HG02943 (cell line): ENCODE results near the gene DCDC1.
A peak's percentile ranks its signal among the peaks of the same experiment; 100 is the strongest.

Experiments used
- ATAC-seq: cut with Tn5 transposase; IDR thresholded peaks from one replicate; pipeline ENCODE4 v1.9.1; 2021; ENCODE audit warnings: mild to moderate bottlenecking, low read depth, moderate library complexity; ENCODE audit not compliant: unreplicated experiment

Gene DCDC1, protein sequence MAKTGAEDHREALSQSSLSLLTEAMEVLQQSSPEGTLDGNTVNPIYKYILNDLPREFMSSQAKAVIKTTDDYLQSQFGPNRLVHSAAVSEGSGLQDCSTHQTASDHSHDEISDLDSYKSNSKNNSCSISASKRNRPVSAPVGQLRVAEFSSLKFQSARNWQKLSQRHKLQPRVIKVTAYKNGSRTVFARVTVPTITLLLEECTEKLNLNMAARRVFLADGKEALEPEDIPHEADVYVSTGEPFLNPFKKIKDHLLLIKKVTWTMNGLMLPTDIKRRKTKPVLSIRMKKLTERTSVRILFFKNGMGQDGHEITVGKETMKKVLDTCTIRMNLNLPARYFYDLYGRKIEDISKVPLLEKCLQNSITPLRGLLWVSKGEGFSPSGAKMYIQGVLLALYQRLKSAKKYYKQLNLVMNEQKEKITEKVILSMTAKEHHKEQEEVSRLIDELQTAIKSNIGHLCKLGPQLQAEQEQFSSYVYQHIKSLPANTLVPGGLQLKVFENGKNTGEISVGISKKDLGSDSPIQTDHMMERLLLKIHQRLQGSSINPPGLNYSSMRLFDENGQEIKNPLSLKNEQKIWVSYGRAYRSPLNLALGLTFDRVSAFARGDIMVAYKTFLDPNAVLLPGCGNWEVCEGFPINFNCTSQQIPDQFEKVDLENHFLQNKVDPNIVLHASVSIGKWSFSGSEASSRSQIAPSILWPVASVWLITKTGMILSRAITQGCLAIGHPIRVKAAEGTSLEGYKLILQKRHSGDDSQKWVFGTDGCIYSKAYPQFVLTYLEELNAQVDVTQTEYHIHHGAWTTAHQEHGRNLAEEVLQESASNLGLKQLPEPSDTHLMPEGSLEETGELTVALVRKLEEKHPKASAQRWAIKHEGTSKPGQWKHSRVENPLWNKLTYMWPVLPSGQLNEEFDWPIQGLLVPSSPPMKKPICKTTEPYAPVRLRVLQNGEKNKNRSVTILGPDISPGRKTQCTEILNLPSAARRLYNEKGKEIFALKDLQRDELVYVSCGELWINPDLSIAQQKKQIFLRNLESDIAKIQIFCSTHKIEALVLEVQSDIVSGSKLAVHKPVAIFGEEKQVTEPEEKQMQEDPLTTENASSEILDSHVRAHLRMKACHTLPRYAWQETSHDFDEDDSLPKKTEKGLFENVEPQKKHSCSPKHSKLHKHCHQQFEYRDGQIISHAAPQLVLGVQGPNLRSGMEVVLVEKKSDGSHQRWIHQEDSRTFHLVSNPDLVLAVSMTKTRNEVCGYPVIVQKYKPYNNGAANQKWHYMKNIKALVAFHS (N-terminal part only)

DNA sequence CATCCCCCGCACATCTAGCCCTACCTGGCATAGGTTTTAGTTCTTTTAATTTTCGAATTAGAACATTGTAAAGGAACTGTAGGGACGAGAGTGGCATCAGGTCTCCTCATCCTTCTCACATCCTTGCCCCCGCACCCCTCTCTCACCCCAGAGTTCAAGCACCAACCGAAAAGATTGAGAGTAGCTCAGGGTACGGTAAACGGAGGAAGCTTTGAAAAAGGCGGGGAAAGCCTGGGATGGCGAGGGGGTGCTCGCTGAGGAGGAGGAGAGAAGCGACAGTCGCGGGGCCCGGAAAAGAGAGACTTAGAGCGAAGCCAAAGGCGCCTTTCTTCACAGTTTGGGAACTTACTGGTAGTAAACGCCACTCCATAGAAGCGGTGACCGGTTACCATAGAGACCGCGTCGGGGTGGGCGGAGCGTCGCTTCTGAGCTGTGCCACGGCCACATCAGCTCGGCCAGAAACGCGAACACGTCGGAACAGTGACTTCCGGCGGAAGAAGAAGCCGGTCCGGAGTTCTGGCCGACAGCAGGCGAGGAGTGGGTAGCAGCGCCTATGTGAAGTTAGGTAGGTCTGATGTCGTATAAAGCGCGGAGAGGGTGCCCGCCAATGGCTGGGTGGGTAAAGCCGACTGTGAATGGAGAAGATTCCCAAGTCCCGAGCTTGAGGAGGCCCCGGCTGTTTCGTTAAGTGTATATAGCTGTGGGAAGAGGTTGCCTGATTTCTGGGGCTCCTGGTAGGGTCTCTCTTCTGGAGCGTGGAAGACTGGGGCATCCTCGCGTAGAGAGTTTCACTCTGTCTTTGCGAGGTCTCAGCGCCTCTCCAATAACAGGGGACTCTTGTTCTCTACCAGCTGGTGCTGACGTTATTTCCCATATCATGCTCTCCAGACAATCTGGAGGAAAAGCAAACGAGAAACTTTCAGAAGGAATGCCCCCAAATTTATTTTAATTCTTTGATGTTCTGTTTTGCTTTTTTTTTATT lies at the start of gene DCDC1, which contains the start of gene DNAJC24:
Gene DCDC1, minus strand, starts transcription at position 392 of the 982 bp plus-strand sequence. CDS start 41,459 bp downstream, outside the sequence.
Gene DNAJC24, plus strand, starts transcription at position 513 of the 982 bp plus-strand sequence. CDS start 889 bp downstream, outside the sequence.
- peak; percentile 98 for ATAC-seq

GRCh38 chr11:31419138-31419537 lies 49.6 kb upstream of the DCDC1 start:
- no peak for ATAC-seq

DNA sequence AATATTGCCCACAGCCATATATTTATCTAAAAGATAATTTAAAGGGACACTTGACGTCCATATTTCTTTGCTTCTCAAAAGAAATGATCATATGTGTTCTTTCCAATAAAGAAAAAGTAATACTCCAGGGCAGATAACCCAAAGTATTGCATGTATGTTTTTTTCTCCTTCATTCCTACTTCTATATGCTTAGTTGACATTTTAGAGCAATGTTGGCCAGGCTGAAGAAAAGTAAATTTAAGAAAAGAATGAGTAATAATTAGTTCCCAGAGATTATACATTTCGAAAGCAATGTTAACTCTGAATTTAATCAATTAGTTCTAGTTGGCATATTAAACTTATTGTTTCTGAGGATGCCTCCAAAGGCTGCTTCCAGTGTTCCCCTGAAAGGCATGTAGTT lies 48.3 kb upstream of the DCDC1 start:
- no peak for ATAC-seq

DNA sequence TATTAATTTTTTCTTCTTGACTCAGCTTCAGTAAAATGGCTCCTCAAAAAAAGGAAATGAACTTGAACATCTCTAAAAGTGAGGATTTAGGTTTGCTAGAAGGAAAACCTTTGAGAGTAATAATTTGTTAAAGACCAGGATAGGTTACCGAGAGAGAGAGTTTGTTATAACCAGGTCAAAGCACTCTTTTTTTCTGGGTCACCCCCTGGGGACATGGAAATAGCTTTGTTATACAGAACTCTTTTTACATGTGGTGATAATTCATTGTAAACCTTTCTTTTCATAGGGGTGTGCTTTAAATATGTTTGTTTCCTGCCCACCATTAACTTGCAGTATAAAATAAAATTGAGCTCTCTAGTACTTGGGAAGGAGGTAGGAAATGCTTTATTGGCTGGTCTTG lies 47.8 kb upstream of the DCDC1 start:
- ATAC-seq, result no peak

- ATAC-seq, result no peak
Observed at GRCh38 chr11:31415435-31415834, 45.9 kb upstream of the DCDC1 start.

DNA sequence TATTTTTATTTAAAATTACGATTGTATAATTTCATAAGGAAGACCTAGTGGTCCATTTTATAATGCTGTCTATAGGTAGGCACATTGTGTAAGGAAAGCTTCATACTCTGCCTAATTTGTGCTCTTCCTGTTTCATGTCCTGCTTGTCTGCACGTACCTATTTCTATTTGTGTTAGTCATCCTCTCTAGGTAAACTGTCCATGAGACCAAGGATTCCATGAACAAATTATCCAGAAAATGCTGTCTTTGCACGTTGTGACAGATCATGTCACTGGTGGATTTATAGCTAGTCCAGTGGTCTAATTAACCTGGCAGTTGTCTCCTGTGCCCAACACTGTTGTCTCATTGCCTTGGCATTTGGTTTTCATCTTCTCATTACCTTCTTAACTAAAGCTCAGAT lies 44.8 kb upstream of the DCDC1 start:
- no peak for ATAC-seq

DNA sequence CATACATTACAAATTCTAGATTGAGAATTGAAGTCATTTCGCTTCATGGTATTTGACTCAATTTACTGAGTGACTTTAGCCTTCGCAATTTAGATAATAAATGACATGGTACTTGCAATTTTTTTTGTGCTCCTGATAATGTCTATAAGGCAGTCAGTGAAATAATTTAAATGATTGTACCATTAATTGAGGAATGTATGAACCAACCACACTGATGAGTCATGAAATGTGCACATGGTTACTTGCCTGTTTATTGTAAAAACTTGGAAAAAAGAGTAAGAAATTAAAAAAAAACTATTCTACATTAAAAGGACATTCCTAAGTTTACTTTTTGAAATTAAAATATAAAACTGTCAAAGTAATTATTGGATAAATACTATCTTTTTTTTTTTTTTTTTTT lies 43.4 kb upstream of the DCDC1 start:
- no peak for ATAC-seq

DNA sequence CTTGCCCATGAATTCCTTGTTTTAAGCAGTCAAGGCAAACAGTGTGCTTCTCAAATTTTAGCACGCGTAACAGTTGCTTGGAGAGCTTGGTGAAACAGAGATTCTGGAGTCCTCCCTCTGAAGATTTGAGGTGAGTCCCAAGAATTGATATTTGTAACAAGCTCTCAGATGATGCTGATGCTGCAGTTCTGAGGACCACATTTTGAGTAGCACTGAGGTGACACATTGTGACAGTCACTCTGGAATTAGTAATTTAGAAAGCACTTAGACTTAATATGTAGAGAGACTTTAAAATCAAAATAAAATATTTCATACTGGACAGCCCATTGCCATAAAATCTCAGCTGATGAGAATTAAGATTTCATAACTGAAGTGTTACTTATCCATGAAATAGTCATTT lies 38.7 kb upstream of the DCDC1 start:
- no peak for ATAC-seq

GRCh38 chr11:31404614-31405013 lies 35.1 kb upstream of the DCDC1 start:
- ATAC-seq, result no peak

DNA sequence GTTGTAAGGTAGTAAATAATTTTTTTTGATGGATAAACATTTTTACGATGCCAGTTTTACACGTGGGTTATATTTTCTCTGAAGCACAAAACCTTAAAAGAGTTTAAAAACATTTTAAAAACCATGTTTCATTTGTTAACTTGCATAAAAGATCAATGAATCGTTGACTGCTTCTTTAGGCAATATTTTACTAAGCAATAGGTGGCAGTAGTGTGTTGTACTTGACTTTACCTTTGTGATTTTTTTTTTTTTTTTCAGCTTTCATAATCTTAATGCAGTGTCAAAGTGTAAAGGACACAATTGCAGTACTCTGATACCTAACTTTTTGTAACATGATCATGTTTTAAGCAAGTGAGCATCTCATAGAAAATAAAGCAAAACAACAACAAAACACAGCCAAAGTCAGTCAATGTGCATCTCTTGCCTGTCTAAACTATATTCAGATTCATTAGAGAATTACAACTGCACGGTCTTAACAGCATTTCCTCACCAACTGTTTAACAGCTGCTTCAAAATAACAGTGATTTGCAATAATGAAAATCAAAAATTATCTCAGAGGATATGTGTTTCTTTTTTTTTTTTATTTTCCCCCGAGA lies 27.8 kb upstream of the DCDC1 start:
- no peak for ATAC-seq

DNA sequence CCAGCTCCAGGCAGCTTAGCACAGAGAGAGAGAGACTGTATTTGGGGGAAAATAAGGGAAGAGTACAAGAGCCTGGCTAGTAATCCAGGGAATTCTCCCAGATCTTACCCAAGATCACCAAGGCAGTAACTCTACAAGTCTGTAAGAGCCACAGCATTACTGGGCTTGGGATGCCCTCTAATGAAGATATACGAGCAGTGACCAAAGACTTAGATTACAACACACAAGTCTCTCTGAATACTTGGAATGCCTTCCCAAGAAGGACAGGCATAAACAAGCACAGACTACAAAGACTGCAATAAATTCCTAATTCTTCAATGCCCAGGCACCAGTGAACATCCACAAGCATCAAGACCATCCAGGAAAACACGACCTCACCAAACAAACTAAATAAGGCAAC lies 17.8 kb upstream of the DCDC1 start:
- no peak for ATAC-seq

DNA sequence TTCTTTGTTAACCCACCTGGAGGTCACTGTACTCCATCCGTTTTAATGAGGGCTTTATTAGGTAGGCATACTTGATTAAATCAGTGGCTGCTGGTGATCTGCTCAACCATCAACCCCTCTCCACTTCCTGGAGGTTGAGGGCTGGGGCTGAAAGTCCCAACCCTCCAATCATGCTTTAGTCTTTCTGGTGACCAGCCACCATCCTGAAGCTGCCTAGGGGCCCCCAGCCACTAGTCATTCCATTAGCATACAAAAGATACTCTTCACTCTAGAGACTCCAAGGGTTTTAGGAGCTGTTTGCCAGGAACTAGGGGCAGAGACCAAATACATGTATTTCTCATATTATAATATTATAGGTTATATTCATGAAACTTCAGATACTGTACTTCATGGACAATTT lies 13.6 kb upstream of the DCDC1 start:
- no peak for ATAC-seq

DNA sequence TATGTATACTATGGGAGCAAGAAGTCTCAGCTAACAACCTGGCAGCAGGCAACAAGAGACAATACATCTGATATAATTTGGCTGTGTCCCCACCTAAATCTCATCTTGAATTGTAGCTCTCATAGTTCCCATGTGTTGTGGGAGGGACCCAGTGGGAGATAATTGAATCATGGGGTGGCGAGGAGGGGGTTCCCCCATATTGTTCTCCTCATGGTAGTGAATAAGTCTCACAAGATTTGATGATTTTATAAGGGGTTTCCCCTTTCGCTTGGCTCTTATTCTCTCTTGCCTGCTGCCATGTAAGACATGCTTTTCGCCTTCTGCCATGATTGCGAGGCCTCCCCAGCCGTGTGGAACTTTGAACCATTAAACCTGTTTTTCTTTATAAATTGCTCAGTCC lies 6.3 kb upstream of the DCDC1 start:
- no peak for ATAC-seq

DNA sequence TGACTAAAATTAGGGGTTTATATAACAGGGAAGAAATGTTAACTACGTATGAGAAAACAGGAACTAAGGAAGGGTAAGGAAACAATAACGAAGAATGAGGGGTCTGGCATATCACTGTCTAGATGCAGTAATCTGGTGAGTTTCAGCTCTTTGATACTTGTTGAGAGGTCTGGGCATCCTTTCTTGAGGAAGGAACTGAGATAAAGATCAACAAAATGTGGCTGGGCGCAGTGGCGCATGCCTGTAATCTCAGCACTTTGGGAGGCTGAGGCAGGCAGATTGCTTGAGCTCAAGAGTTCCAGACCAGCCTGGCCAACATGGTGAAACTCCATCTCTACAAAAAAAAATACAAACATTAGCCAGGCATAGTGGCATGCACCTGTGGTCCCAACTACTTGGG lies 2.7 kb downstream of the DCDC1 start:
- no peak for ATAC-seq

DNA sequence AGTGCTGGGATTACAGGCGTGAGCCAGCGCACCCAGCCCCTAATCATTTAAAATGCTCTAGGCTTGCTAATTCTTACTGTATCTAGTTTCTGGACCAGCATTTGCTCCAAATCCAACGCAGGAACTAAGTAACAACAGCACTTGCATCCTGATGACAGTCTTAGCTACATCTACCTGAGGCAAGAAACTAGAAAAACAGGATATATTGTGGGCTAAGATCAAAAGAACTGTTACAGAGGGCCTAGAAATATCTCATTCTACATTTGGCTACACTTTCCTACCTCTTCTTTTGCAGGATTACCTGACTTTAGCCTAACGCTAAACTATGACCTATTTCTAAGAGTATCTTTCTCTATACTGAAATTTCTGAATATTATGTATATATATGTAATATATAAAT lies 7.8 kb downstream of the DCDC1 start:
- no peak for ATAC-seq

DNA sequence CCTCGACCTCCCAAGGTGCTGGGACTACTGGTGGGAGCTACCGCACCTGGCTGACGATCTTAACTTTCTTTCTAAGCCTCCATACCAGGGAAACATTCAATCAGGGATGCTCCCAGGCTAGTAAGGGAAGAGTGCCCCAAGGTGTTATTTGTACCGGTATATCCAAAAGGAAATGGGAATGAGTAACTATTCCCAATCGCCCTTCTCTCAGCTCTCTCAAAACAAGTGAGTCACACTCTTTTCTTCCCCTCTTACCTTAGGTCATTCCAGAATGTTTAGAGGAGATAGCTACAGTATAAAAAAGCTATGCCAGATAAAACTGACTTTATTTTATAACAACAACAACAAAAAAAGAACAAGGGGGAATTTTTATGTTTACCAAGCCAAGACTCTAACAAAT lies 13.7 kb downstream of the DCDC1 start:
- ATAC-seq, result no peak

- no peak for ATAC-seq
Observed at GRCh38 chr11:31355131-31355530, 14.4 kb downstream of the DCDC1 start.

DNA sequence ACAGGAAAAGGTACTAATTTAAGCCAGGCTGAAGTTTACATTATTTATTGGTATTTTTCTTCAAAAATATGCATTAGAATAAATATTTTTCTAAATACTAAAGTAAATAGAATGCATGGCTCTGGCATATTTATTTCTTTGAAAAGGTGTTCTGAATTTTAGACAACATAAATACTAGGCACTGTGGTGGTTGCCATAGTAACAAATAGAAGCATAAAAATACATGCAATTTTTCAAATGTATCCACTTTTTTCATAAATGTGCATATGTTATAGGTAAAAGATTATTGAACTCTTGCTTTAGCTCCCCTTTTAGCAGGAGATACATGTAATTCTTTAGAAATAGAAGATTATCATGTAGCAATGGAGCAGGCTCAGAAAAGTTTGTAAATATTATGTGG lies 18.4 kb downstream of the DCDC1 start:
- ATAC-seq, result no peak

DNA sequence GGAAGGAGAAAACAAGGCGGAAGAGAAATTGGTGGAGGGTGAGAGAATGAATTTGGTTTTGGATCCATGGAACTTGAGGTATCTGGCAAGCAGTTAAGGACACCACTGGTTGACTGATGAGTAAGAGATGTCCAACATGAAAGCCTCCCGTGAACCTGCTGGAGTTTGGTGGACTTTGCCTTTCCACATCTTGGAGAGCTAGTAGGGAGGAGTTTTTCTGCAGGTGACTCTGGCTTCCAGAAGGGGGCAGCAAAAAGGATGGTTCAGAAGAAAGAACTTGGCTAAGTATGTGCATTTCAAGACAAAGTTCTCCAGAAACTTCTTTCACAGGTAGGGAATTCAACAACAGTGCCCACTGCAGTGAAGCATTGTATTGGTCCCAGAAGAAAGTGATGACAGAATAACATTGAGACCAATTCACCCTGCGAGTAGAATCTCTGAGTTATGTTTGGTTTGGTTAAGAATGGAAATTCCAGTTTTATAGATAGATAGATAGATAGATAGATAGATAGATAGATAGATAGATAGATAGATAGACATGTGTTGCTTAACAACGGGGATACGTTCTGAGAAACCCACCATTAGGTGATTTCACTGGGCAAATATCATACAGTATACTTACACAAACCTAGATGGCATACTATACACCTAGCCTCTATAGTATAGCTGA lies 28.5 kb downstream of the DCDC1 start:
- no peak for ATAC-seq
